Fibroblast of villous mesenchyme (primary cell): Measurements from ENCODE around the gene CHD8. TPM values are rescaled to one million over a fixed set of nuclear protein-coding genes. Genes with fewer than 3 reads are reported as not detected.

Experiments used
- DNase-seq: peaks from one replicate; pipeline ENCODE4 v3.0.0-alpha.2; 2010; ENCODE audit warnings: low read depth
- H3K4me3 ChIP-seq: 2 replicates; pipeline ENCODE4 v1.5.1; 2011; ENCODE audit warnings: low read depth, mild to moderate bottlenecking, low read length
- CTCF ChIP-seq: IDR thresholded peaks from 2 replicates; pipeline ENCODE4 v1.5.1; 2012; ENCODE audit warnings: low read depth, mild to moderate bottlenecking, low read length; ENCODE audit not compliant: insufficient read depth
- total RNA-seq: library from RNA; depleted of rRNA; stranded (reverse); fragments of >200 nt; gene quantifications from 2 replicates; pipeline ENCODE4 v1.2.3, GENCODE V29; 2012

Gene CHD8
- total RNA-seq, 1 donor: 85.1 TPM

DNA sequence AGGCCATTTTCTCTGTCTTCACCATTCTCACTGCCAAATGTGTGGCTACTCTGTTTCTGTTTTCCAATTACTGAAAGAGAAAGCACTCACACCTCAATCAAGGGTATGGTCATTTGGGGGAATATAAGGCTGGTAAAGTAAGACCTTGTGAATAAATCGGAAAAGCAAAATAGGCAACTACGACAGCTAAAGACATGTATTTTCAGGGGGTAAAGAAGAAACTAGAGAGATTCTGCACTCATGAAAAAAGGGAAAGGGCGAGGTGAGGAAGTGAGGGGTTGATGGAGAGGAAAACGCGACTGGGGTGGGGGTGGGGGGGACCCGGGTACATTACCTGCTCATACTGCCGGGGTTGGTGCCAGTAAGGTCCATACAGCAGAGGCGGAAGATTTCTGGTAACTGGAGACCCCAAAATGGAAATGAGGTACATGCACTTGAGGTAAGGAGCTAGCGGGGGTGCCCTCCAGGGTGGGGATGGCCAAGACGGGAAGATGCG is 19.3 kb downstream of the CHD8 start:
- TF ChIP-seq CTCF: no peak
- DNase-seq: no peak
- peak overlapping the region; percentile 93 for H3K4me3 ChIP-seq

GRCh38 chr14:21431126-21431525 is 24.8 kb downstream of the CHD8 start:
- no peak overlapping the region for H3K4me3 ChIP-seq
- TF ChIP-seq CTCF: no peak
- no peak for DNase-seq

DNA sequence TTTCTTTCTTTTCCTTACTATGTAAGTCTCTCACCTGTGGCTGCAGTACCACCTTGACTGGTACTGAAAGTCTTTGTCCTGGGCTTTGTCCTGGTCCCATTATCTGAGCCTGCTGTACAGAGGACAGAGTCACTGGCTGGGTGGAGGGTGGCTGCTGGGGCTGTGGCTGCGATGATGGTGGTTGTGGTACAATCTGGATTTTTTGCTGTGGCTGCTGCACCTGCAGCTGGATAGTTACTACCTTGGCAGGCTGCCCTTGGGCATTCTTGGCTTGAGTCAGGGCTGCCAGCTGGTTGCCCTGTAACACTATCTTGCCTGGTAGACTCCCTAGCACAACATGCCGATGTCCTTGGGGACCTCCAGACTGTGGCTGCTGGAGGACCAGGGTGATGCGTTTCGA is 27.0 kb downstream of the CHD8 start:
- DNase-seq: no peak
- TF ChIP-seq CTCF: no peak
- H3K4me3 ChIP-seq: no peak overlapping the region

DNA sequence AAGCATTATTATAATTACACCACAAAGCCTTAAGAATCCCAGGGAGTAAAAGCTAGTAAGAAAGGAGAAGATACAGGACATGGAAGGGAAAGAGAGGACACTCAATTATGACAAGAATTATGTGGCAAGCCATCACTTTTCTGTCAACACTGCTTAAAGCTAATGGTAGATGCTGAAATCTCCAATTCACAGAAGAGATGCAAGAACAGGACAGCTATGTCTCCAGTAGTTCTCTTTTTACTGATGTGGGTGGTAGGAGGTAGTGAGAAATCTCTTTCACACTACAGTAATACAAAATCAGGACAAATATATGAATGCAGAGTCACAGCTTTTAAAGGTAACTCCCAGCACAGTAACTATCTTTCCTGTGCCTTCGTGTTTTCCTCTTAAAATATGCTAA is 29.2 kb downstream of the CHD8 start:
- no peak overlapping the region for H3K4me3 ChIP-seq
- DNase-seq: no peak
- TF ChIP-seq CTCF: no peak

DNA sequence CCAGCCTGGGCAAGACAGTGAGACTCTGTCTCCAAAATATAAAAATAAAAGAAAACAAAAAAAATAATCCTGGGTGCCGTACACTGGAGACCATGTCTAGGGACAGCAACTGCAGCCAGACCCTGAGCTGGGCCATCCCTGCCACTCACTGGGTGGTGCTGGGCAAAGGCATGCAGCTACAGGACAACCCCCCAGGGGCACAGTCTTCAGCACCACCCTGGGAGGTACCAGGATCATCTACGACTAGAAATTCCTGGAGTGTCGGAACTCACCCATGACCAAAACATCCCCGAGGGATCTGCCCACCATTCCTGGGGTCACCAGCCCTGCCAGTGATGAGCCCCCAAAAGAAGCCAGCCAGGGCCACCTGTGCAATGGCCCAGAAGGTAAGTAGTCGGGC is 36.4 kb downstream of the CHD8 start:
- DNase-seq: no peak
- H3K4me3 ChIP-seq: no peak overlapping the region
- no peak for TF ChIP-seq CTCF

DNA sequence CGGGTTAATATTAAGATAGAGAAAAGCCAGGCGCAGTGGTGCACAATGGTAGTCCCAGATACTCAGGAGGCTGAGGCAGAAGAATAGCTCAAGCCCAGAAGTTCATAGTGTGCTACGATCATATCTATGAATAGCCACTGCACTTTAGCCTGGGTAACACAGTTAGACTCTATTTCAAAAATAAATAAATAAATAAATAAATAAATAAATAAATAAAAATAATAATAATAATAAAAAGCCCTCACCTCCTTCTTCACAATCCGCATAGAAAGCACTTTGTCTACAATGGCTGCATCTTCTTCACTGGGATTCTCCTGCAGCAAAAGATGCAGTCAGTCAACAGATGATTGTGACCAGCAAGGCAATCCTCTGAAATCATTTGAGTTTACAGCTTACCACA is 40.6 kb downstream of the CHD8 start:
- DNase-seq: no peak
- no peak for TF ChIP-seq CTCF
- no peak overlapping the region for H3K4me3 ChIP-seq

- H3K4me3 ChIP-seq: no peak overlapping the region
- DNase-seq: no peak
- TF ChIP-seq CTCF: no peak
Measured at GRCh38 chr14:21414137-21414631, 41.7 kb downstream of the CHD8 start.
